Thyroid gland (tissue), 4 donors: Measurements from ENCODE around the gene PCNX3.

Experiments
- POLR2A ChIP-seq, 2 donors: fragments of 450-650 bp; IDR thresholded peaks; one replicate each; pipeline ENCODE4 v1.6.1; 2017; ENCODE audit warnings: antibody characterized with exemption in 2 of 2, mild to moderate bottlenecking in 2 of 2, moderate library complexity in 1 of 2
- TF ChIP-seq, protein P1 (sequence below), 6 experiments: fragments of 200-600 bp in 3 of 6; fragments of 450-650 bp in 3 of 6; sonication (generic) in 3 of 6; IDR thresholded peaks; one replicate each; pipeline ENCODE4 v1.5.1; 2016 to 2019; ENCODE audit warnings: antibody characterized with exemption in 6 of 6, mild to moderate bottlenecking in 2 of 6, inconsistent platforms in 1 of 6, moderate library complexity in 1 of 6

DNA sequence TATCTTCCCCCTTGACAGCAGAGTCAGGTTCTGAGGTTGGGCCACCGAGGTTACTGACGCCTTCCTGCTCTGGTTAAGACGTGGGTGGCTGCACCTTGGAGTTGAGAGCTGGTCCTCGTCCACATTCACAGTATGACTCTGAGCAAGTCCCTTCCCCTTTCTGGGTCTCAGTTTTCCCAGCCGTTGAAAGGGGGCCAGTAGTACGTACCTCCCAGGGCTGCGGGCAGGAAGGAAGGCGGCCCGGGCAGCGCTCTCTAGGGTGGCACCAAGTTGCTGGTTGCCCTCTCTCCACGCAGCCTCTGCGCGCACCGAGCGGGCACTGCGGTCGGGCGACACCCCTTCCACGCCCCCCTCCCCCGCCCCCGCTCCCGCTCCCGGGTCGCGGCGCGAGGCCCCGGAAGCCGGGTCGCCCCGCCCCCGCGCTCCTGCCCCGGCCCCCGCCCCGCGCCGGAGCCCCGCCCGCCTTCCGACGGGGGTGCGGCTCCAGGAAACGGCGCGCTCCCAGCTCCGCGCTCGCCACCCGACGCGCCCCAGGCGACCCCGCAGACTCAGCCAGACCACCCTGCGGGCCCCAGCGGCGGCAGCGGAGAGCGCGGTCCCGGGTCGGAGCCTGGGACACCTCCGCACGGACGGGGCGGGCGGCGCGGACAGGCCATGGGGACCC lies 39.9 kb upstream of the PCNX3 start, which contains the start of gene EHBP1L1:
- TF ChIP-seq POLR2A (IDR thresholded peaks at IDR 0.05), result no peak
- TF ChIP-seq, protein P1, sequence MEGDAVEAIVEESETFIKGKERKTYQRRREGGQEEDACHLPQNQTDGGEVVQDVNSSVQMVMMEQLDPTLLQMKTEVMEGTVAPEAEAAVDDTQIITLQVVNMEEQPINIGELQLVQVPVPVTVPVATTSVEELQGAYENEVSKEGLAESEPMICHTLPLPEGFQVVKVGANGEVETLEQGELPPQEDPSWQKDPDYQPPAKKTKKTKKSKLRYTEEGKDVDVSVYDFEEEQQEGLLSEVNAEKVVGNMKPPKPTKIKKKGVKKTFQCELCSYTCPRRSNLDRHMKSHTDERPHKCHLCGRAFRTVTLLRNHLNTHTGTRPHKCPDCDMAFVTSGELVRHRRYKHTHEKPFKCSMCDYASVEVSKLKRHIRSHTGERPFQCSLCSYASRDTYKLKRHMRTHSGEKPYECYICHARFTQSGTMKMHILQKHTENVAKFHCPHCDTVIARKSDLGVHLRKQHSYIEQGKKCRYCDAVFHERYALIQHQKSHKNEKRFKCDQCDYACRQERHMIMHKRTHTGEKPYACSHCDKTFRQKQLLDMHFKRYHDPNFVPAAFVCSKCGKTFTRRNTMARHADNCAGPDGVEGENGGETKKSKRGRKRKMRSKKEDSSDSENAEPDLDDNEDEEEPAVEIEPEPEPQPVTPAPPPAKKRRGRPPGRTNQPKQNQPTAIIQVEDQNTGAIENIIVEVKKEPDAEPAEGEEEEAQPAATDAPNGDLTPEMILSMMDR (IDR thresholded peaks at IDR 0.05), result no peak
